Large intestine (tissue), 1 donor: Measurements from ENCODE around the gene NAIP. TPM values are rescaled to one million over a fixed set of nuclear protein-coding genes. Genes with fewer than 3 reads are reported as not detected.

Source experiments
- polyA plus RNA-seq: library from polyadenylated mRNA; unstranded; fragments of 120-200 nt; gene quantifications from one replicate; pipeline ENCODE4 v1.2.1, GENCODE V29; 2013

NAIP gene
- polyA plus RNA-seq, 1 donor = 29.3 TPM

Other genes with a start within 250 kb of the NAIP start
- gene SERF1A, start 124.7 kb downstream of the NAIP start, polyA plus RNA-seq = 14.6 TPM
- 52.7 TPM for gene SMN1, start 100.3 kb downstream of the NAIP start, polyA plus RNA-seq
- 39.9 TPM for gene GTF2H2, start 42.3 kb upstream of the NAIP start, polyA plus RNA-seq